Measurements from ENCODE around the gene MAGEF1. TPM values are rescaled to one million over a fixed set of nuclear protein-coding genes. Genes with fewer than 3 reads are reported as not detected.

The MAGEF1 gene
- total RNA-seq, 3 donors from 2014 or later (not counting 1 experiment from before 2014, with no cell fraction given), result 8.1 to 12.6 (median 11.4) TPM

DNA sequence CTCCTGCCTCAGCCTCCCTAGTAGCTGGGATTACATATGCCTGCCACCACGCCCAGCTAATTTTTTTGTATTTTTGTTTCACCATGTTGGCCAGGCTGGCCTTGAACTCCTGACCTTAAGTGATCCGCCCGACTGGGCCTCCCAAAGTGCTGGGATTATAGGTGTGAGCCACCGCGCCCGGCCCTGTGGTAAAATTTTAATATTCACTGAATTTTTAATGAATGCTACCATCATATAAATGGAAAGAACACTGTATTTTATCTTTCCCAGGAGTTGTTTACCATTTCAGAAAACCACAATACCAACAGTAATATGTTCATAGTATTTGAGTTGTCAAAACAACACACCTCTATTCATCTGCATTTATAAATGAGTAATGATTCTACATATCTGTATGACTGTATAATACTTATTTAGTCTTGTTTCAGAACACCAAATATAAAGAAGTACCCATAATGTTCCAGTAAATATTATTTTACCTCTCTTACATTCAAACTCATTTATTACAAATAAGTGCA is 16.2 kb upstream of the MAGEF1 start:
- WGBS (ENCODE audit: insufficient coverage), result 83% methylated on average over 3 of the region's 6 CpGs
- Mint-ChIP-seq H3K27ac (no peak overlapping the region), H3K27me3 (ENCODE audit: low read depth in 2 of 2) (peaks cover 25 to 31% of the 10 kb centered on the region in 2 donors), H3K4me1 (no peaks in the 10 kb centered on the region), H3K36me3 (no peaks in the 10 kb centered on the region), H3K4me3 (no peak overlapping the region), H3K9me3 (no peaks in the 10 kb centered on the region)
- Histone ChIP-seq H3K4me3 (ENCODE audit: low read length) (no peak overlapping the region), H3K36me3 (ENCODE audit: control insufficient read depth, insufficient read depth, low read length) (no peaks in the 10 kb centered on the region), H3K4me1 (ENCODE audit: control insufficient read depth, insufficient read depth, low read length) (no peaks in the 10 kb centered on the region), H3K9me3 (ENCODE audit: control insufficient read depth, insufficient read depth, low read length) (no peaks in the 10 kb centered on the region), H3K27me3 (ENCODE audit: control insufficient read depth, insufficient read depth, low read length) (no peaks in the 10 kb centered on the region), H3K27ac (ENCODE audit: low read length) (no peak overlapping the region)
- TF ChIP-seq, protein P1, sequence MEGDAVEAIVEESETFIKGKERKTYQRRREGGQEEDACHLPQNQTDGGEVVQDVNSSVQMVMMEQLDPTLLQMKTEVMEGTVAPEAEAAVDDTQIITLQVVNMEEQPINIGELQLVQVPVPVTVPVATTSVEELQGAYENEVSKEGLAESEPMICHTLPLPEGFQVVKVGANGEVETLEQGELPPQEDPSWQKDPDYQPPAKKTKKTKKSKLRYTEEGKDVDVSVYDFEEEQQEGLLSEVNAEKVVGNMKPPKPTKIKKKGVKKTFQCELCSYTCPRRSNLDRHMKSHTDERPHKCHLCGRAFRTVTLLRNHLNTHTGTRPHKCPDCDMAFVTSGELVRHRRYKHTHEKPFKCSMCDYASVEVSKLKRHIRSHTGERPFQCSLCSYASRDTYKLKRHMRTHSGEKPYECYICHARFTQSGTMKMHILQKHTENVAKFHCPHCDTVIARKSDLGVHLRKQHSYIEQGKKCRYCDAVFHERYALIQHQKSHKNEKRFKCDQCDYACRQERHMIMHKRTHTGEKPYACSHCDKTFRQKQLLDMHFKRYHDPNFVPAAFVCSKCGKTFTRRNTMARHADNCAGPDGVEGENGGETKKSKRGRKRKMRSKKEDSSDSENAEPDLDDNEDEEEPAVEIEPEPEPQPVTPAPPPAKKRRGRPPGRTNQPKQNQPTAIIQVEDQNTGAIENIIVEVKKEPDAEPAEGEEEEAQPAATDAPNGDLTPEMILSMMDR (IDR thresholded peaks at IDR 0.05), result no peak
- intact Hi-C loops (cut with micrococcal nuclease), result no loop called here
- DNase-seq (no peak), ATAC-seq (no peak)

DNA sequence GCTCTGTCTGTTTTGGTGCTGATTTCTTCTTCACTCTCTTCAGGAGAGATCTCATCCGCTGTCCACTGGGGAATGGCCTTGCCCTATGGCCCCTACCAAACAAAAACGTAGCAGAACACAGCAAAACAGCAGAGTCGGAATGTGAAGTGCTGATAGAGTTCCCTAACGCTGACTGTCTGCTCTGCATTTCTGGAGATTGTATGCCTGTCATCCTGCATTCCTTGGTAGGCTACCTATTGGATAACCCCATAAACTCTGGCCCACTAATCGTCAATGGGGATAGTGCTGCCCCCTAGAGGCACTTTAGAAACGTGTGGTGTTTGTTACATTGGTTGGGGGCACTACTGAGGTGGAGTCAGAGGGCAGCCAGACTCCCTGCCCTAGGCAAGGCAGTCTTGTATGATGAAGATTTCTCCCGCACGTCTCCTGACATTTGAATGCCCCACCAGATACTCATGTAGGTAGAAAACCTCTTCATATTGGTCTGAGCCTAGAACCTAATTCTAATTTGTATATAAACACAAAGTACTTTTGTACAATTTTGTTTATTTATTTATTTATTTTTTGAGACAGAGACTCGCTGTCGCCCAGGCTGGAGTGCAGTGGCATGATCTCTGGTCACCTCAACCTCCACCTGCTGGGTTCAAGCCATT is 15.6 kb upstream of the MAGEF1 start:
- 58% methylated on average over 8 of the region's 10 CpGs for WGBS (ENCODE audit: insufficient coverage)
- Mint-ChIP-seq H3K4me1 (no peaks in the 10 kb centered on the region), H3K4me3 (no peak overlapping the region), H3K36me3 (no peaks in the 10 kb centered on the region), H3K27ac (no peak overlapping the region), H3K27me3 (ENCODE audit: low read depth in 2 of 2) (peaks cover 25 to 31% of the 10 kb centered on the region in 2 donors), H3K9me3 (no peaks in the 10 kb centered on the region)
- intact Hi-C loops (cut with micrococcal nuclease), result loop anchor here (1.0 kb wide), 1 partner anchor 166 kb away; the partner anchor contains the start of gene EPHB3
- Histone ChIP-seq H3K36me3 (ENCODE audit: control insufficient read depth, insufficient read depth, low read length) (no peaks in the 10 kb centered on the region), H3K4me3 (ENCODE audit: low read length) (no peak overlapping the region), H3K4me1 (ENCODE audit: control insufficient read depth, insufficient read depth, low read length) (no peaks in the 10 kb centered on the region), H3K27ac (ENCODE audit: low read length) (no peak overlapping the region), H3K27me3 (ENCODE audit: control insufficient read depth, insufficient read depth, low read length) (no peaks in the 10 kb centered on the region), H3K9me3 (ENCODE audit: control insufficient read depth, insufficient read depth, low read length) (no peaks in the 10 kb centered on the region)
- peak; percentile 65 to 81 (median 80) for ATAC-seq
- DNase-seq, result peak in 1 of 2 donors; percentile 79
- TF ChIP-seq, protein P1 (IDR thresholded peaks at IDR 0.05), result peak; percentile 70

DNA sequence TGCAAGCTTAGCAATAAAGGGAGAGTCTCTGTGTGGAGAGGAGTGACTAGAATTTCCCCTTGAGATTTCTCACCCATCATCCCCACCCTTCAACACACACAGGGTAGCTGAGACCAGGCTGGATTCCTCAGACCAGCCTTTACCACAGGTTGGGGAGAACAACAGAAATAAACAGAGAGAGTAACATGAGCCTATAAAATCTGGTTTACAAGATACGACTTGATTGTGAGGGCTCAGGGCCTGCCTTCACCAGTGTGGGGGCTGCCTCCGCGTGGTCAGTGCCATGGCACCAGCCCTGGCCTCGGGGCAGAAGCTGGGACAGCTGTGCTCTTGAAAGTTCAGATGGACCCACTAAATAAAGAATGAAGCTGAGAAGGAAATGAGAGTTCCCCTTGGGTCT is 14.6 kb upstream of the MAGEF1 start:
- intact Hi-C loops (cut with micrococcal nuclease), result no loop called here
- H3K4me1 Mint-ChIP-seq, result no peaks in the 10 kb centered on the region
- no peak overlapping the region for H3K27ac ChIP-seq (ENCODE audit: low read length)

More for the DNA sequence above, 14.6 kb upstream of the MAGEF1 start:
- ATAC-seq, result no peak
- Mint-ChIP-seq H3K27ac (no peak overlapping the region), H3K27me3 (ENCODE audit: low read depth in 2 of 2) (peaks cover 25 to 31% of the 10 kb centered on the region in 2 donors), H3K4me3 (no peak overlapping the region), H3K9me3 (no peaks in the 10 kb centered on the region), H3K36me3 (no peaks in the 10 kb centered on the region)
- no peaks in the 10 kb centered on the region for H3K9me3 ChIP-seq (ENCODE audit: control insufficient read depth, insufficient read depth, low read length)
- 81% methylated on average over 4 of the region's 4 CpGs for WGBS (ENCODE audit: insufficient coverage)
- no peaks in the 10 kb centered on the region for H3K36me3 ChIP-seq (ENCODE audit: control insufficient read depth, insufficient read depth, low read length)
- H3K4me3 ChIP-seq (ENCODE audit: low read length), result no peak overlapping the region
- H3K27me3 ChIP-seq (ENCODE audit: control insufficient read depth, insufficient read depth, low read length), result no peaks in the 10 kb centered on the region
- no peak for DNase-seq
- TF ChIP-seq, protein P1 (IDR thresholded peaks at IDR 0.05), result no peak
- H3K4me1 ChIP-seq (ENCODE audit: control insufficient read depth, insufficient read depth, low read length), result no peaks in the 10 kb centered on the region
